Stimulated activated CD4-positive, alpha-beta T cell treated with anti-CD3 and anti-CD28 coated beads, Interleukin-12 subunit alpha, Interleukin-12 subunit beta, amount 100 ng/mL, for 48 hours (primary cell): ENCODE measurements around the gene OR6Q1.
"Not testable (repeated sequence)": the region's sequence is repeated elsewhere in the genome, so short reads cannot be mapped to it uniquely, and the experiment has no call there.

Experiments
- DNase-seq, 3 donors: peaks; one replicate each; pipeline ENCODE4 v3.0.0-alpha.2; 2020; ENCODE audit warnings: low read depth in 2 of 3, low spot score in 1 of 3

Gene OR6Q1, protein sequence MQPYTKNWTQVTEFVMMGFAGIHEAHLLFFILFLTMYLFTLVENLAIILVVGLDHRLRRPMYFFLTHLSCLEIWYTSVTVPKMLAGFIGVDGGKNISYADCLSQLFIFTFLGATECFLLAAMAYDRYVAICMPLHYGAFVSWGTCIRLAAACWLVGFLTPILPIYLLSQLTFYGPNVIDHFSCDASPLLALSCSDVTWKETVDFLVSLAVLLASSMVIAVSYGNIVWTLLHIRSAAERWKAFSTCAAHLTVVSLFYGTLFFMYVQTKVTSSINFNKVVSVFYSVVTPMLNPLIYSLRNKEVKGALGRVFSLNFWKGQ

DNA sequence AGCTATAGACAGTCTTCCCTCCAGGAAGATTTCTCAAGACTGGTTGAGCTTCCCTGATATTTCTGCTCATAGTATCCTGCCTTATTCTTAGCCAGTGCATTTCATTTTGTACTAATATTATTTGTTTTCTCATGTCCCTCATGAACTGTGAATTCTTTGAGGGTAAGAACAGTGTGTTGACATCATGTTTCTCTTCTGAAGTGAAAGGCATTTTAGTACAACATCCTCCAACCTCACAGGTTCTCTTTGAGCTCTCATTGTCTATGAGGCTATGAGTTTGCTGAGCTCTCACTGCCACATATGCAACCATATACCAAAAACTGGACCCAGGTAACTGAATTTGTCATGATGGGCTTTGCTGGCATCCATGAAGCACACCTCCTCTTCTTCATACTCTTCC, at the start of gene OR6Q1:
Gene OR6Q1, plus strand, starts transcription at position 301 of the 400 bp plus-strand sequence. Its CDS starts 0 bp downstream, at position 301.
- no peak for DNase-seq

DNA sequence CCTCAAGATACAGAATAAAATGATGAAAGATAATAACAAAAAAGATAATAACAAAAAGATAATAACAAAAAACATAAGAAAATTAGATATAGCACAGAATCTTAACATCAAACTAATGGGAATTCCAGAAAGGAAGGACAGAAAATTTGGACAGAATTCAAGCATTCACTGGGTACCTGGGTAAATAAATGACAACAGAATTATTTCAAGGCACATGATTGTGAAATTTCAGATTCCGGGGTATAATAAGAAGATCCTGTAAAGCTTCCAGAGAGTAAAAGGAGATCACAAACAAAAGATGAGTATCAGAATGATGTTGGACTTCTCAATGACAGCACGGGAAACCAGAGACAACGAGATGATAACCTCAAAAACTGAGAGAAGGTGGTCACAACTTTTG, 49.2 kb upstream of the OR6Q1 start:
- no peak for DNase-seq

DNA sequence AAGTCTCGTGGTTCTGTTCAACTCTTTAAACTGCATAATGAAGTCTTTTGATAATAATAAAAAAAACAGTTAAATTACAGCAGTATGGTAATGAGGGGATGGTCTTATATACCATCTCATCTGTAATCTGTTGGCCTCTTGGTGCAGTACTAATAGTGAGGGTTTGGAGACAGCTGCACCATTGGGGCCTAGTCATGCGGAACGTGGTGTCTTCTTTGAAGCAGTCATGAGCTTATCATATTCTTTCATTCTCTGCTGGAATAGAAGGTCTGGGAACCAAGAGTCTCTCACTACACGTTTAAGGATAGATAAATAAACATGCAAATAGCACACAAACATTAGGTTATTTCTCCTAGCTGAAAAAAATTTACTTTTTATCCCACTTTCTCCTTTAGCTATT, 48.0 kb upstream of the OR6Q1 start:
- DNase-seq, result no peak

DNA sequence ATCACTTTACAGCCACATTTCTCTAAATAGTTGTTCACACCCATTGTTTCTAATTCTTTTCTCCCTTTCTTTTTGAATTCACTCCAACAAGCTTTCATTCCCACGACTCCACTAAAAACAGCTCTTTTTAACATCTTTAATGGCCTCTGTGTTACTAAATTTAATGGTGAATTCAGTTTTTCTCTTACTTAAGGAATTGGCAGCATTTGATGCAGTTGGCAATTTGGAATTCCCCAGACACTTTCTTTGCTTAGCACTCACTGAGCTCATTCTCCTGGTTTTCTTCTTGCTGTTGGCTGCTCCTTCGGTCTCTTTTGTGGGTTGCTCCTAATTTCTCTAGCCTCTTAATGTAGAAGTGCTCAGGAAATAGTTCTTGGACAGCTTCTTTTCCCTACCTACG, 47.6 kb upstream of the OR6Q1 start:
- no peak for DNase-seq

DNA sequence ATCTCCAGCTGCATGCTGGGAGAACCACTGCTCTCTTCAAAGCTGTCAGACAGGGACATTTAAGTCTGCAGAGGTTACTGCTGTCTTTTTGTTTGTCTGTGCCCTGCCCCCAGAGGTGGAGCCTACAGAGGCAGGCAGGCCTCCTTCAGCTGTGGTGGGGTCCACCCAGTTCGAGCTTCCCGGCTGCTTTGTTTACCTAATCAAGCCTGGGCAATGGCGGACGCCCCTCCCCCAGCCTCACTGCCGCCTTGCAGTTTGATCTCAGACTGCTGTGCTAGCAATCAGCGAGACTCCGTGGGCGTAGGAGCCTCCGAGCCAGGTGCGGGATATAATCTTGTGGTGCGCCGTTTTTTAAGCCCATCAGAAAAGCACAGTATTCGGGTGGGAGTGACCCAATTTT, 31.2 kb upstream of the OR6Q1 start:
- not testable (repeated sequence) for DNase-seq

DNA sequence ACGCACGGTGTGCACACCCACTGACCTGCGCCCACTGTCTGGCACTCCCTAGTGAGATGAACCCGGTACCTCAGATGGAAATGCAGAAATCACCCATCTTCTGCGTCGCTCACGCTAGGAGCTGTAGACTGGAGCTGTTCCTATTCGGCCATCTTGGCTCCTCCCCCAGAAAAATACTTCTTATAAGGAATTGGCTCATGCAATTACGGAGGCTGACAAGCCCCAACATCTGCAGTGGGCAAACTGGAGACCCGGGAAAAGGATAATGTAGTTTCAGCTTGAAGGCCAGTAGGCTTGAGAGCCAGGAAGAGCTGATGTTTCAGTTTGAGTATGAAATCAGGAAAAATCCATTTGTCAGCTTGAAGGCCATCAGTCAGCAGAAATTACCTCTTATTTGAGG, 30.7 kb upstream of the OR6Q1 start:
- not testable (repeated sequence) for DNase-seq

DNA sequence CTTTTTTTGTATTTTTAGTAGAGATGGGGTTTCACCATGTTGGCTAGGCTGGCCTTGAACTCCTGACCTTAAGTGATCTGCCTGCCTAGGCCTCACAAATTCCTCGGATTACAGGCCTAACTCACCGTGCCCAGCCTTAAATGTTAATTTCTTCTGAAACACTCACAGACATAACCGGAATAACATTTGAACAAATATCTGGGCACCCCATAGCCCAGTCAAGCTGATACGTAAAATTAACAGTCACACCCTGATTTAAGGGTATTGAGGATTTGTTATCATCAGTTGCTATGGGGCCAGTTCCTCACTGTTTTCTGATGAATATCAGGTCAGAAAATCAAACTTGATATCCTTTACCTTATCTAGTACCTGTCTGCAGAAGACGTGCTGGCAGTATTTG, 30.1 kb upstream of the OR6Q1 start:
- no peak for DNase-seq

DNA sequence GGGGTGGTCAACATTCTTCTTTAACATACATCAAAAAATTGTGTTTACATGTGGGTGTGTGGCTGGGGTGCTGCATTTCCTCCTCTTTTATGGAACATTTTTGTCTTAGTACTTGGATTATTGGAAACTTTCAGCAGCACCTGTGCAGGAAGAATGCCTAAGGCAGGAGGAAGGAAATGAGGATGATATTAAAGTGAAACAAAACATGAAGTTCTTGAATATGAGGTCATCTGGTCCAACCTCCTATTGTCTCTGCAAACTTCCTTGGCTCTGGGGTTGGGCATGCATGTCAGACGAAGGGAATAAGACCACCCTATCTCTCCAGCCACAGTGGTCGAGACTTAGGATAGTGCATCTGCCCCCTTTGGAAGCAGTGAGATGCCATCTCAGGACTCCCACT, 27.7 kb upstream of the OR6Q1 start:
- no peak for DNase-seq

DNA sequence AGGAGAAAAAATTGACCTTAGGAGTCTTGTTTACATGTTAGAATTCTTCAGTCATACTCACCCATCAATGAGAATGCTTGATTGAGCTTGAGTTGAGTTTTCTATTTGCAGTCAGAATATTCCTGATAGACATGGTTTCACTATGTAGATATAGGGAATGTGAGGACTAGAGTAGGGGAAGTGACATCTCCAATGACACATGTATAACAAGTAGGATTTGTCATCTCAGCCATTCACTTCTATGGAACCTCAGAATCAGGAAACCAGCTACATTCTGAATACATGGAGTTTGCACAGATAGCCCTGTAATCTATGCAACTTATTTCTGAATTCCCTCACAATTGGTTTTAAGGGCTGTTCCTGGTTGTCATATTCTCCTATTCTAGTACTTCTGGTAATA, 27.2 kb upstream of the OR6Q1 start:
- no peak for DNase-seq

DNA sequence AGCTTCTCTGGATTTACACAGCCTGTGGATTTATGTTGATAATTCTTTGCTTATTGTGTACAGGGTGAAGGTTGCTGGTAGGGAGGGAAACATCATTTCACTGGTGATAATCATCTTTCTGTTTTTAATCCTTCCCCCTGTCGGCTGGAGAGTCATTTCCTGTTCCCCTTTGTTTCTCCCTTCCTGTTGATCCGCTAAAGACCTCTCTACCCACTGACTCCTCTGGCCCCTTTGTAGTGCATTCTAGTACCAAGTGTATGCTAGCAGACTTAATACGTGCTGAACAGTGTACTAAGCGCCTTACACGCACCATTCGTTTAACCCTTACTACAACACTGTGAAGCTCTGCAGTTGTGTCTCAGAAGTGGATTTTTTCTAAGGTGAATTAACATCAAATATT, 26.1 kb upstream of the OR6Q1 start:
- DNase-seq, result no peak

DNA sequence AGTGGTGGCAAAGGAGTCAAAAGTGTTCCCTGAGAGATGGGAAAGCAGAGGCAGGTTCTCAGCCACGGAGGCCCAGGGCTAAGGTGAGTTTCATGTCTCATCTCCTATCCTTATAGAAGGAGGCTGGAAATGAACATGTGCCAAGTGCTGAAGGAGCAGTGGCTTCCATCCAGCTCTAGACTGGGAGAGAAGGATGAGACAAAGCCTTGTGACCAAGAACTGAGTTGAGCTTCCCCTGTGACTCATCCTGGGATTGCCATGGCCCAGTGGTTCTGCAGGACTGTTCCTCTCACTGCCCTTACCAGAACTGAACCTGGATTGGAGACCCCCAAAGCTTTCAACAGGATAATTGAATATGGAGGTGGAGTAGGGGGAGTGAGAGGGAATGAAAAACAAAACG, 23.8 kb upstream of the OR6Q1 start:
- no peak for DNase-seq

DNA sequence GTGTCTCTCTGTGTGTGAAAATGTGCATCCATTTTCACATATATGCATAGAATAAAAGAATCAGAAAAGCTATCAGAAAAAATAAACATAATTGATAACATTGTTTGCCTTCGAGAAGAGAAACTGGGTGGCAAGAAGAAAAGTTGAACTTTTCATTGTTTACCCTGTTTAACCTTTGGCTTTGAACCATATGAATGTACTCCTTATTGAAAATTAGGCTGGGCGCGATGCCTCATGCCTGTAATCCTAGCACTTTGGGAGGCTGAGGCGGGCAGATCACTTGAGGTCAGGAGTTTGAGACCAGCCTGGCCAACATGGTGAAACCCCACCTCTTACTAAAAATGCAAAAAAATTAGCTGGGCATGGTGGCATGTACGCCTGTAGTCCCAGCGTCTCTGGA, 19.0 kb upstream of the OR6Q1 start:
- no peak for DNase-seq

DNA sequence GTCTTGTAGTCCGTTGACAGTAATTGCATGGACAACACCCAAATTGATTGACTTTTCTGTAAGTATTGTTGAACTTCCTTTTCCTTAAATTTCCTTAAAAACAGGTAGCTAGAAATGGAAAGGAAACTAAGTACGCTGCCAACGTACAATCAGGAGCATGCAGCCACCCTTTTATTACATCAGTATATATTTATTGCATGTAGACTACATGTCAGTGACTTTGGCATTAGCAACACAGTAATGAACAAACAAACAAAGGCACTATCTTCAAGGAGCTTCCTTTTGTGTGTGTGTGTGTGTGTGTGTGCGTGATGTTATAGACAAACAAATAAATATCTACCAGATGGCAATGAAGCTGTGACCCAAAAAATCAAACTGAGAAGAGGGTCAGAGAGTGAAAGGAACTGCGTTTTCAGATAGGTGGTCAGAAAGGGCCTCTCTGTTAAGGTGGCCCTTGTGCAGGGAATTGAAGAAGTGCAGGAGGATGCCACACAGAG, 7.3 kb upstream of the OR6Q1 start, which contains the start of gene OR9Q1:
Gene OR9Q1, plus strand, starts transcription at position 447 of the 497 bp plus-strand sequence. CDS start 155,564 bp downstream, outside the sequence.
- no peak for DNase-seq

DNA sequence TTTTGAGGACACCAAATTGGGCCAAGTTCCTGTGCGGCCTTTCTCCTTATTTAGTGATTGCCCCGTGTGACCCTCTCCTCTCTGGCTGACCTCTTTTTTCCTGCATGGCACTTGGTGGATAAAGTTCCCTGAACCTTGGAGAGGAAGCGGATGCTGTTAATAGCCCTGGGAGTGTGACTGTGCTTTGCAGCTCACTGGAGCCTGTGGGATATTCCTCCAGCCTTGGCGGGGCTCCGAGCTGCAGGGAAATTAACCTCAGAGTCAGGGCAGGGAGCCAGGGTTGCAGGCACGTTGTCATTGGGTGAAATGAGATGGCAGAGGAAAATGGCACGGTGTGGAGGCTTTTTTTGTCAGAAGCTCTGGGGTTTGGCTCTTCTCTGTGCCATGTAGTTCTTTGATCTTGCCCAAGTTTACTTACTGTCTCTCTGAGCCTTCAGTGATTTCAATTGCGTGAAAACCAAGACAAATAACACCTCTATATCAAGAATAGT, 6.1 kb upstream of the OR6Q1 start:
- DNase-seq, result no peak

DNA sequence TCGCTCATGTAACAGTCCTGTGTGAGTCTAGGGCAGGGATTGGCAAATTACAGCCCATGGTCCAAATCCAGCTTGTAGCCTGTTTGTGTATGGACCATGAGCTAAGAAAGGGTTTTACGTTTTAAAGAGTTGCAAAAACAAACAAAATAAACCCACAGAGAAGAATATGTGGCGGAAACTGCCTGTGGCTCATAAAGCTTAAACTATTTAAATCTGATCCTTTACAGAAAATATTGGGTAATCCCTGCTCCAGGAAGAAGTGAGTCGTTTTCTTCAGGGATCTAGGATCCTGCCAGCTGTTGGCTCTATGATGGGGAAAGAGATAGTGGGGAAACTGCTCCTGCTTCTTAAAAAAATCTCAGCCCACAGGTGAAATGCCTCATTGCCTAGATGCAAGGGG, 3.4 kb upstream of the OR6Q1 start:
- no peak for DNase-seq

DNA sequence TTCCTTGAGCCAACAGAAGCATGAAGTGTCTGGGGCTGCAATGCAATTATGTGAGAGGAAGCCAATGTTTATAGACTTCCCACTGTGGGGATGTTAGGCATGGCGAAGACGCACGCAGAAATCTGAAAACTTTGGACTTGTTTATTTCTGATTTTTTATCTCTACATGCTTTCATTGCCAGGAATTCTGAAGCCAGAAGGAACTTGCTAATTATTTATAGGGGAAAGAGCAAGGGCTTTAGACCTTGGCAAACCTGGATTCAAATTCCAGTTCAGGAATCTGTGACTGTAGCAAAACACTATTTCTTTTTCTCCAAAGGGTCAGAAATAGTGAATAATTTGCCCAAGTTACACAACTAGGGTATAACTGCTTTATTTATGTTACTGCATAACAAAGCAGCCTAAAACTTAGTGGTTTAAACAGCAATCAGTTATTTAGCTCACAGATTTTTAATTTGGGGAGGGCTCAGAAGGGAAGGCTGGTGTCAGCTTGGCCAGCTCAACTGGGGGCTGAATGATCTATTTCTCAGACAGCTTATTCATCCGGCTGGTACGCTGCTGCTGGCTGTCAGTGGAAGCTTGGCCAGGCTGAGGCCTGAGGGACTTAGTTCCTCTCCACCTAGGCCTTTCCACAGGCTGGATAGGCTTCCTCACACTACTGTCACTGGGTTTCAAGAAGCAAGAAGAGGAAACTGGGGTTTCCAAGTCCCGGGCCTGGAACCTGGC, 1.9 kb upstream of the OR6Q1 start:
- no peak for DNase-seq

DNA sequence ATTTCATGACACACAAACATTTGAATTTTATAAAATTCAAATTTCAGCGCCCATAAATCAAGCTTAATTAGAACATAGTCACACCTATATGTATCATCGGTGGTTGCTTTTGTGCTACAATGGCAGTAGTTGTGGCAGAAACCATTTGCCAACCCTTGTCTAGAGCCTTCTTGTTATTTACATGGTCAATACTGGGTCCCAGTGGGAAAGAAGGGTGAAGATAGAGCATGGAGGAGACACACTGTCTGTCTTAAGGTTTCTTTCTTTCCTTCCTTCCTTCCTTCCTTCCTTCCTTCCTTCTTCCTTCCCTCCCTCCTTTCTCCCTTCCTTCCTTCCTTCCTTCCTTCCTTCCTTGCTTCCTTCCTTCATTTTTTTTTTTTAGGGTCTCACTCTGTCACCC, 3.7 kb downstream of the OR6Q1 start:
- no peak for DNase-seq

DNA sequence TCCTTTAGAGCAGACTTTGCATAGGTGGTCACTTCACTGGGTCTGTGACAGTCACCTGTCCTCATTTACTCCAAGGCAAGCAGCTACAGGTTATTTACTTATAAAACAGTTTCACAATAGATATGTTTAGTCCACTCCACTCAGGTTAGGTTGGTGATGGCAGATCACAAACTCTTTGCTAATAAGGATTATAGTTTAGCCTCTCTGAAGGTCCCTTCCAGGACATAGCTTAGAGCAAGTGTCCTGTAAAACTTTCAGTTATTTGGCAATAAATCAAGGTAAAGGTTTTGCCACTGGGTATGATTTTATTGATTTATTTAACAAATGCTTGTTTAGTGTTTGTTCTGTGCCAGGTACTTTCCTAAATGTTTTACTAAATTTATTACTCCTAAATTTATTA, 8.8 kb downstream of the OR6Q1 start:
- no peak for DNase-seq

DNA sequence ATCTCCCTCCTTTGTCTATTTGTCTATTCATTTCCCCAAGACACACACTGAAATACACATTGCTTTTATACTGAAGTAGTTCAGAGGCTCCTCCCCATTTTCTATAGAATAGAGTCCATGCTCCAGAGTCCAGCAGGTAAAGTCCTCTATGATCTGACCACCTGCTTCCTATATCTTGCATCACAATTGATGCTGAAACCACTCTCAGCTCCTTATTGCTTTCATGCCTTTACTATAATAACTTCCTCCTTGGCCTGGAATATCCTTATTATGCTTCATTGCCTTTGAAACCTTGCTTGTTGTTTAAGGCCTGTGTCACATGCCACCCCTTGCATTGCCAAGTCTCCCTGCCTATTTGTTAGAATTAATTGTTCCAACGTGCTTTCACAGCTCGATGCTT, 12.6 kb downstream of the OR6Q1 start:
- no peak for DNase-seq

DNA sequence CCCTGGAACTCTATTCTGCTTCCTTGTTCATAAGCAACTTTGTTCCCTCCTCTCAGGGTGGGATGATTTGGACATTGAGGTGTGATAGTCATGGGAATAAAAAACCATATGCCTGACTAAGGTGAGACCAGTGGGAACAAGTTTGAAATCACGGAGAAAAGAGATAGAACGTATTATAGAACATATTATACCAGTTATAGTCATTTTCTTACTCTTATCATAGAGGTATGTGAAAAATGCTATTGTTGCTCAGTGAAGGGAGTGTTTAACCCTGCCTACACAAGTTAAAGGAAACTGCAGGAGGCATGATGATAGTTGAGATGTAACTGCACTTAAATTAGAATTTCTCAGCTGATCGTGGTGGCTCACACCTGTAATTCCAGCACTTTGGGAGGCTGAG, 15.5 kb downstream of the OR6Q1 start:
- no peak for DNase-seq

DNA sequence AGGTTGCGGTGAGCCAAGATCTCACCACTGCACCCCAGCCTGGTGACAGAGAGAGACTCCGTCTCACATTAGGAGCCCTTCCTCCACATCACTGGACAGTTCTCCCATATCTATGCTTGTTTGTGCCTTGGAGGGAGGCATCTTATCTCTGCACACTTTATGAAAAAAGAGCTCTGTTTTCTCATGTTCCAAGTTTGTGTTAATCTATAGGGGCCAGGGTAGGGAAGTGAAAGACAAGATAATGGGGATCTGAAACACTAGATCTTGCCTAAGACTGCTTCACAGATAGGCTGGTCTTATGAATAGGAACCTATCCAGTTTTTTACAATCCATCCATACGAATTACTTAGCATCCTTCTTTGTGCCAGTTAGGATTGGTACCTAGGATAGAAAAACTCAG, 17.1 kb downstream of the OR6Q1 start:
- no peak for DNase-seq

DNA sequence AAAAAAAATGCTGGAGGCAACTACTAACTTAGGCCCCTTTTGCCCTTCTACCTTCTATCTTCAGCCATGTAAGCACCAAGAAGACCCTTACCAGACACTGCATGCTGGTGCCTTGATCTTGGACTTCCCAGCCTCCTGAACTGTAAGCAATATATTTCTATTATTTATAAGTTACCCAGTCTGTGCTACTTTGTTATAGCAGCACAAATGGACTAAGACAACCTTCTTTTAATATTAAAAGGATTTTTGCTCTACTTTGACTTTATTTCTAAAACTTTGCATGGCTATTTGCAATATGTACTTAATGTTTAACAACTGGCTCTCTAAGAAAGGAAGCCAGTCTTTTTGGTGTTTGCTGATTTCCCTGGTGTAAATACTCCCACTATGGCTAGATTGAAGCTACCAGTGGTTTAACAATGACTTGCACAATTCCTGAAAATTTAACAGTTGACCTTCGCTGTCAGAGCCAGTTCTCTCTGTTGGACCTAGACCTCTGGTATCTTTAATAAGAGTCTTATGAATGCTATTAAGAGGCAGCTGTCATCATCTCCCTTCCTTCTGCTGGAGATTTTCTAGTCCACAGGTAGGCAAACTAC, 25.2 kb downstream of the OR6Q1 start:
- DNase-seq, result no peak
